NCI-H187 treated with DMSO at 0.1 percent for 48 hours (cell line): ENCODE measurements around the gene MTARC1.

Experiments
- DNase-seq: peaks from one replicate; lab custom pipeline; 2025; lab: John Stamatoyannopoulos, UW

Gene MTARC1

GRCh38 chr1:220833436-220833835 is 46.7 kb downstream of the MTARC1 start:
- no peak for DNase-seq

GRCh38 chr1:220834155-220834870 is 47.6 kb downstream of the MTARC1 start:
- DNase-seq: no peak
